ENCODE measurements around the gene RNU5D-1. TPM values are rescaled to one million over a fixed set of nuclear protein-coding genes. Genes with fewer than 3 reads are reported as not detected.

RNU5D-1 gene
- total RNA-seq, 2 donors from 2014 or later, result not detected

DNA sequence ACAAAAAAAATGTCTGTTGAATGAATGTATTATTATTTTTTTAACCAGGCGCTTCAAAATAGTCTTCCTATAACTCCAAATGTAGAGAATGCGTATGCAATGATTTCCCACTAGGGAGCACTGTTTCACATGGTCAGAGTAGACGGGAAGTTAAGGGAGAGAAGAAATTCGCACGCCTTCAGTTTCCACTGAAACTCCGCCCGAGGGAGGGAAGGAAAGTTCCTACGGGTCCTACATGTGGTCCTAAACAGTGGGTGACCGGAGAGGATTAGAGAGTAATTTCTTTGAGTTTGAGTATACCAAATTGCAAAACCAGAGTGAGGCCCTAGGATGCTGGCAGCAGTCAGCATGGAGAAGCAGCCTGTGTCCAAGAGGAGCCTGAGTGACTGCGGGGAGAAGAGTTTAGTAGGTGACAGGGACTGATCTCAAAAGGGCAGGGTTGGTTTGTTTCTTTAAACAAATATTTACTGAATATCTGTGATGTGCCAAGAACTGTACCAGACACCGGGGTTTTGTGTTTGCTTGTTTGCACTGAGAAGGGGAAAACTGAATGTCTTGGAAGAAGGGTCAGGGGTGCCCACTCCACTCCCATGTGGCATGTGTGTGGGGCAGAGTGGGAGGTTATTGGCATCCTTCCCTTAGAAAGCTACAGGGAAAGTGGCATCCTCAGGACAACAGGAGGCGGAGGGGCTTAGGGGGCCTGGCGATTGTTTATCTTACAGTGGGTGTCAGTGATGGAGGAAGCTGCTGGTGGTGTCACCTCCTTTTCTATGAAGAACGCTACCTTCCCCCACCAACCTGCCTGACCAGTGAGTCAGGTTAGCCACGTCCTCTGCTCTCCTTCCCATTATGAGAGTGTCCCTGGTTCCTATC, 22.8 kb downstream of the RNU5D-1 start:
- H3K9me3 ChIP-seq (ENCODE audit: control insufficient read depth, low read length), result no peaks in the 10 kb centered on the region
- H3K4me3 ChIP-seq (ENCODE audit: low read length), result no peak overlapping the region
- Mint-ChIP-seq H3K4me3 (no peak overlapping the region), H3K27me3 (ENCODE audit: insufficient read depth) (peaks cover 18% of the 10 kb centered on the region), H3K9me3 (peaks cover 14% of the 10 kb centered on the region), H3K36me3 (ENCODE audit: low read depth) (peaks cover 5% of the 10 kb centered on the region), H3K27ac (no peak overlapping the region), H3K4me1 (no peaks in the 10 kb centered on the region)
- DNase-seq, result peak; percentile 70
- no peak overlapping the region for H3K27ac ChIP-seq (ENCODE audit: low read depth, low read length)
- no peaks in the 10 kb centered on the region for H3K36me3 ChIP-seq (ENCODE audit: control insufficient read depth, insufficient read depth, low read length)
- no peaks in the 10 kb centered on the region for H3K27me3 ChIP-seq (ENCODE audit: control insufficient read depth, insufficient read depth, low read length, poor library complexity, severe bottlenecking)
- 67 to 77% methylated on average over 12 to 15 of the region's 15 CpGs for WGBS, 2 experiments (ENCODE audit: insufficient coverage in 1 of 2, insufficient read length in 1 of 2)
- TF ChIP-seq, protein P1, sequence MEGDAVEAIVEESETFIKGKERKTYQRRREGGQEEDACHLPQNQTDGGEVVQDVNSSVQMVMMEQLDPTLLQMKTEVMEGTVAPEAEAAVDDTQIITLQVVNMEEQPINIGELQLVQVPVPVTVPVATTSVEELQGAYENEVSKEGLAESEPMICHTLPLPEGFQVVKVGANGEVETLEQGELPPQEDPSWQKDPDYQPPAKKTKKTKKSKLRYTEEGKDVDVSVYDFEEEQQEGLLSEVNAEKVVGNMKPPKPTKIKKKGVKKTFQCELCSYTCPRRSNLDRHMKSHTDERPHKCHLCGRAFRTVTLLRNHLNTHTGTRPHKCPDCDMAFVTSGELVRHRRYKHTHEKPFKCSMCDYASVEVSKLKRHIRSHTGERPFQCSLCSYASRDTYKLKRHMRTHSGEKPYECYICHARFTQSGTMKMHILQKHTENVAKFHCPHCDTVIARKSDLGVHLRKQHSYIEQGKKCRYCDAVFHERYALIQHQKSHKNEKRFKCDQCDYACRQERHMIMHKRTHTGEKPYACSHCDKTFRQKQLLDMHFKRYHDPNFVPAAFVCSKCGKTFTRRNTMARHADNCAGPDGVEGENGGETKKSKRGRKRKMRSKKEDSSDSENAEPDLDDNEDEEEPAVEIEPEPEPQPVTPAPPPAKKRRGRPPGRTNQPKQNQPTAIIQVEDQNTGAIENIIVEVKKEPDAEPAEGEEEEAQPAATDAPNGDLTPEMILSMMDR (conservative IDR thresholded peaks at IDR 0.05), result peak; percentile 78
- H3K4me1 ChIP-seq (ENCODE audit: control insufficient read depth, insufficient read depth, low read length), result no peaks in the 10 kb centered on the region
- no peak overlapping the region for H3K9ac ChIP-seq (ENCODE audit: extremely low read depth, low read length, poor library complexity, severe bottlenecking)

DNA sequence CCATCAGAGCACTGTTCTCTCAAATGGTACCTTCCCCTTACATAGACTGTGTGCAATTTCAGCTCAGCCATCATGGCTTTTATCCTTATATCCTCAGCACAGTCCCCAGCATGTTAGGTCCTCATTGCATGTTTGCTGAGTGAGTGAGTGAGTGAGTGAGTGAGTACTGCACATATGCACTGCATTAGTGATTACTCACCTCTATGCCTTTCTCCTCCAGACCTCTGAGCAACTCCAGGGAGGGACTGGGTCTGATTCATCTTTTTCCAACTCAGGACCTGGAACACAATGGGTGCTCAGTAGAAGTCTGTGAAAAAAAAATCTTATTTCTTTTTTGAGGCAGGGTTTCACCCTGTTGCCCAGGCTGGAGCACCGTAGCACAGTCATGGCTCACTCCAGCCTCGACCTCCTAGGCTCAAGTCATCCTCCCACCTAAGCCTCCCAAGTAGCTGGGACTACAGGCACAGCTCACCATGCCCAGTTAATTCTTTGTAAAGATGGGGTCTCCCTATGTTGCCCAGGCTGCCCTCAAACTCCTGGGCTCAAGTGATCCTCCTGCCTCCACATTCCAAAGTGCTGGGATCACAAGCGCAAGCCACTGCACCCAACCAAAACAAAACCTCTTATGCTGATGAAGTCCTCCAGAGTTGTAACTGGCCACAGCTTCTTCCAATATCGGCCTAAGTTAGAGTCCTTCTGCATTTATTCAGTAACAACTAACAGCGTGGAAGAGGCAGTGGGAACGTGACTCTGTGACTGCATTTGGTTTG, 23.7 kb downstream of the RNU5D-1 start:
- H3K4me1 ChIP-seq (ENCODE audit: control insufficient read depth, insufficient read depth, low read length), result no peaks in the 10 kb centered on the region
- H3K4me3 ChIP-seq (ENCODE audit: low read length), result no peak overlapping the region
- H3K4me1 Mint-ChIP-seq, result no peaks in the 10 kb centered on the region
- peaks cover 14% of the 10 kb centered on the region for H3K9me3 Mint-ChIP-seq
- no peak overlapping the region for H3K4me3 Mint-ChIP-seq
- H3K36me3 ChIP-seq (ENCODE audit: control insufficient read depth, insufficient read depth, low read length), result no peaks in the 10 kb centered on the region
- H3K27ac Mint-ChIP-seq, result no peak overlapping the region
- no peaks in the 10 kb centered on the region for H3K27me3 ChIP-seq (ENCODE audit: control insufficient read depth, insufficient read depth, low read length, poor library complexity, severe bottlenecking)
- peaks cover 18% of the 10 kb centered on the region for H3K27me3 Mint-ChIP-seq (ENCODE audit: insufficient read depth)
- peaks cover 5% of the 10 kb centered on the region for H3K36me3 Mint-ChIP-seq (ENCODE audit: low read depth)
- WGBS, 2 experiments (ENCODE audit: insufficient coverage in 1 of 2, insufficient read length in 1 of 2), result 91 to 92% methylated on average over 6 of the region's 6 CpGs
- no peaks in the 10 kb centered on the region for H3K9me3 ChIP-seq (ENCODE audit: control insufficient read depth, low read length)
- TF ChIP-seq, protein P1 (conservative IDR thresholded peaks at IDR 0.05), result no peak
- DNase-seq, result no peak
- H3K27ac ChIP-seq (ENCODE audit: low read depth, low read length), result no peak overlapping the region
- no peak overlapping the region for H3K9ac ChIP-seq (ENCODE audit: extremely low read depth, low read length, poor library complexity, severe bottlenecking)

DNA sequence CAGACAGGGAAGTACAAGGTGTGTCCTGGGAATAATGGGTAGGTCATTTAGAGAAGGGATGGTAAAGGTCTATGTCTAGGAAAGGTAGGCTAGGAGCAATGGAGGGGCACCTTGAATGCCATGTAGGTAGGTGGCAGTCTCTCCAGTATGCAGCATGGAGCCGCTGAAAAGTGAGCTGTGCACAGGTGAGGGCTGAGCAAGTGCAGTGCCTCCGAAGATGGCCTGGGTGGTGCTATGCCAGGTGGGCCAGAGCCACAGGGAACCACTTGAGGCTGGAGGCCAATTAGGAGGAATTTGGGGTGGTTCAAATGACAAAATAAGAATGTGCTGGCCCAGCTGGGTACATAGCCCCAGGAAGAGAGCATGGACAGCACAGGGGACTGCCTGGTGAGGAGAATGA, 25.0 kb downstream of the RNU5D-1 start:
- DNase-seq, result no peak
- H3K27ac Mint-ChIP-seq, result no peak overlapping the region
- H3K27me3 Mint-ChIP-seq (ENCODE audit: insufficient read depth), result peaks cover 14% of the 10 kb centered on the region
- H3K4me1 ChIP-seq (ENCODE audit: control insufficient read depth, insufficient read depth, low read length), result no peaks in the 10 kb centered on the region
- peaks cover 5% of the 10 kb centered on the region for H3K36me3 Mint-ChIP-seq (ENCODE audit: low read depth)
- H3K4me1 Mint-ChIP-seq, result peaks cover 4% of the 10 kb centered on the region
- no peak overlapping the region for H3K4me3 ChIP-seq (ENCODE audit: low read length)
- no peak overlapping the region for H3K27ac ChIP-seq (ENCODE audit: low read depth, low read length)
- peaks cover 14% of the 10 kb centered on the region for H3K9me3 Mint-ChIP-seq
- H3K27me3 ChIP-seq (ENCODE audit: control insufficient read depth, insufficient read depth, low read length, poor library complexity, severe bottlenecking), result no peaks in the 10 kb centered on the region
- H3K9ac ChIP-seq (ENCODE audit: extremely low read depth, low read length, poor library complexity, severe bottlenecking), result no peak overlapping the region
- H3K4me3 Mint-ChIP-seq, result no peak overlapping the region
- H3K36me3 ChIP-seq (ENCODE audit: control insufficient read depth, insufficient read depth, low read length), result no peaks in the 10 kb centered on the region
- TF ChIP-seq, protein P1 (conservative IDR thresholded peaks at IDR 0.05), result no peak
- H3K9me3 ChIP-seq (ENCODE audit: control insufficient read depth, low read length), result no peaks in the 10 kb centered on the region
- WGBS, 2 experiments (ENCODE audit: insufficient coverage in 1 of 2, insufficient read length in 1 of 2), result 90 to 91% methylated on average over 2 of the region's 2 CpGs
